Breast epithelium (tissue), 4 donors: ENCODE measurements around the gene ATP5F1B. TPM values are rescaled to one million over a fixed set of nuclear protein-coding genes. Genes with fewer than 3 reads are reported as not detected.
A peak's percentile ranks its signal among the peaks of the same experiment; 100 is the strongest.

Experiments used
- DNase-seq, 2 donors: peaks; one replicate each; pipeline ENCODE4 v3.0.0-alpha.2; 2019; ENCODE audit warnings: low spot score in 2 of 2
- H3K27ac ChIP-seq, 2 donors: fragments of 200-600 bp; sonication (generic) in 1 of 2; one replicate each; pipeline ENCODE4 v1.5.1; 2016 to 2019; ENCODE audit warnings: mild to moderate bottlenecking in 1 of 2
- H3K27me3 ChIP-seq, 2 donors: fragments of 200-600 bp; sonication (generic) in 1 of 2; one replicate each; pipeline versions ENCODE4 v1.5.1 to v1.6.0; 2017 to 2019; ENCODE audit warnings: control low read depth in 1 of 2, mild to moderate bottlenecking in 1 of 2
- H3K36me3 ChIP-seq: fragments of 200-600 bp; one replicate; pipeline ENCODE4 v1.5.1; 2019
- H3K4me1 ChIP-seq, 2 donors: fragments of 200-600 bp; sonication (generic); one replicate each; pipeline ENCODE4 v1.5.1; 2016 to 2019; ENCODE audit warnings: control low read depth in 1 of 2
- H3K4me3 ChIP-seq, 3 donors: fragments of 200-600 bp; sonication (generic); 1 replicate in 2 of 3; 2 replicates in 1 of 3; pipeline ENCODE4 v1.5.1; 2016 to 2019; ENCODE audit warnings: mild to moderate bottlenecking in 3 of 3, moderate library complexity in 2 of 3
- H3K9me3 ChIP-seq, 2 donors: fragments of 200-600 bp; sonication (generic) in 1 of 2; one replicate each; pipeline ENCODE4 v1.5.1; 2016 to 2019; ENCODE audit warnings: control low read depth in 1 of 2
- CTCF ChIP-seq, 3 donors: fragments of 450-650 bp; IDR thresholded peaks; one replicate each; pipeline ENCODE4 v1.5.1; 2016 to 2017; ENCODE audit warnings: antibody characterized with exemption in 3 of 3, mild to moderate bottlenecking in 3 of 3, moderate library complexity in 3 of 3
- POLR2A ChIP-seq: fragments of 450-650 bp; IDR thresholded peaks from one replicate; pipeline ENCODE4 v1.6.1; 2016; ENCODE audit warnings: antibody characterized with exemption, mild to moderate bottlenecking, moderate library complexity
- POLR2AphosphoS5 ChIP-seq, 3 donors: sonication (generic); formaldehyde crosslinking; IDR thresholded peaks; one replicate each; pipeline ENCODE4 v1.6.1; 2017; ENCODE audit warnings: antibody characterized with exemption in 3 of 3
- intact Hi-C: fragments of 100-400 bp; cut with DNase I; formaldehyde crosslinking; loops from one replicate; pipeline ENCODE4 v1.15.1; 2023; ENCODE audit warnings: low total_unique reads
- total RNA-seq, 3 donors: library from RNA; depleted of rRNA; stranded (reverse); fragments of >200 nt; gene quantifications; one replicate each; pipeline ENCODE4 v1.1.0, GENCODE V29; 2016

The ATP5F1B gene
- total RNA-seq, 3 donors from 2014 or later, result 310 to 369 (median 328) TPM

GRCh38 chr12:56637621-56638020, 8.2 kb downstream of the ATP5F1B start:
- TF ChIP-seq CTCF (IDR thresholded peaks at IDR 0.05) (no peak), POLR2A (no peak), POLR2AphosphoS5 (IDR thresholded peaks at IDR 0.05) (no peak)
- peaks cover 3 to 18% of the 10 kb centered on the region in 2 donors for H3K4me1 ChIP-seq
- peak overlapping the region; percentile 96 to 98 for H3K27ac ChIP-seq
- H3K27me3 ChIP-seq, result no peaks in the 10 kb centered on the region
- H3K36me3 ChIP-seq, result peaks cover 6% of the 10 kb centered on the region
- H3K9me3 ChIP-seq, result no peaks in the 10 kb centered on the region
- no peak overlapping the region for H3K4me3 ChIP-seq
- no peak for DNase-seq
- intact Hi-C loops, result loop anchor here (10.0 kb wide), 1 partner anchor 47 kb away; the partner anchor contains the start of gene PTGES3

GRCh38 chr12:56636675-56637540, 8.9 kb downstream of the ATP5F1B start:
- TF ChIP-seq POLR2AphosphoS5 (IDR thresholded peaks at IDR 0.05), result peak; percentile 23 to 85 (median 56)
- peak; percentile 33 to 57 (median 55) for TF ChIP-seq CTCF (IDR thresholded peaks at IDR 0.05)
- TF ChIP-seq POLR2A, result no peak
- Histone ChIP-seq H3K4me3 (peak overlapping the region; percentile 79 to 95 (median 83)), H3K36me3 (no peaks in the 10 kb centered on the region), H3K9me3 (no peaks in the 10 kb centered on the region), H3K27ac (peak overlapping the region; percentile 96 to 98), H3K4me1 (peaks cover 4 to 20% of the 10 kb centered on the region in 2 donors), H3K27me3 (no peaks in the 10 kb centered on the region)
- intact Hi-C loops, result loop anchor here (10.0 kb wide), 1 partner anchor 48 kb away; the partner anchor contains the start of gene PTGES3
- peak; percentile 99 to 100 for DNase-seq

GRCh38 chr12:56635806-56636674, 9.7 kb downstream of the ATP5F1B start:
- Histone ChIP-seq H3K27ac (peak overlapping the region; percentile 96 to 98), H3K9me3 (no peaks in the 10 kb centered on the region), H3K4me3 (peak overlapping the region; percentile 79 to 95 (median 83)), H3K4me1 (peaks cover 8 to 21% of the 10 kb centered on the region in 2 donors), H3K27me3 (no peaks in the 10 kb centered on the region), H3K36me3 (no peaks in the 10 kb centered on the region)
- TF ChIP-seq CTCF (IDR thresholded peaks at IDR 0.05), result no peak
- peak; percentile 63 to 91 (median 70) for TF ChIP-seq POLR2AphosphoS5 (IDR thresholded peaks at IDR 0.05)
- TF ChIP-seq POLR2A, result peak; percentile 32
- peak; percentile 93 to 95 for DNase-seq
- intact Hi-C loops, result loop anchor here (10.0 kb wide), 1 partner anchor 49 kb away; the partner anchor contains the start of gene PTGES3

- H3K9me3 ChIP-seq, result no peaks in the 10 kb centered on the region
- no peaks in the 10 kb centered on the region for H3K36me3 ChIP-seq
- peak; percentile 82 to 85 for DNase-seq
- no peaks in the 10 kb centered on the region for H3K27me3 ChIP-seq
- H3K4me1 ChIP-seq, result peaks cover 8 to 29% of the 10 kb centered on the region in 2 donors
- peak overlapping the region; percentile 96 to 98 for H3K27ac ChIP-seq
- TF ChIP-seq POLR2A (no peak), CTCF (IDR thresholded peaks at IDR 0.05) (peak in 2 of 3 donors; percentile 35 to 50), POLR2AphosphoS5 (IDR thresholded peaks at IDR 0.05) (peak in 2 of 3 donors; percentile 37 to 65)
- intact Hi-C loops, result loop anchor here (10.0 kb wide), 1 partner anchor 50 kb away; the partner anchor contains the start of gene PTGES3
- peak overlapping the region; percentile 79 to 95 (median 83) for H3K4me3 ChIP-seq
These were observed 10.7 kb downstream of the ATP5F1B start for GRCh38 chr12:56634837-56635791.
